ENCODE results near the gene PIK3C2G.

PIK3C2G gene

DNA sequence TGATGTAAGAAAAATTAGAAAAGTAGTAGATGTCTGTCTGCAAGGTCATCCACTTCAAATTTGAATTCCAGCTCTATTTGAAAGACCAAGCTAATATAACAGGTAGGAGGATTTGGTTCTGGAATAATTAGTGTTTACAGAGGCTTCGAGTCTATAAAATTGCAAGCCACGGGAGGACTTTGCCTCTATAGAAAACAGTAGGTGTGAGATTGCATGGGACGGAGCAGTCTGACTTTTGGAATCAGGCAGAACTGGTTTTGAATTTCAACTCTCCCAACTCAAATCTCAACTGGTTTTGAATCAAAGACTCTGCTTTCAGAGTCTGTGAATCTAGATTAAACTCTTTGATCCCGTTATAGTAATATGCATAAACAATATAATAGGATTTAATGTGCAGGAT lies 82.4 kb downstream of the PIK3C2G start:
- DNase-seq (ENCODE audit: low spot score), result no peak

DNA sequence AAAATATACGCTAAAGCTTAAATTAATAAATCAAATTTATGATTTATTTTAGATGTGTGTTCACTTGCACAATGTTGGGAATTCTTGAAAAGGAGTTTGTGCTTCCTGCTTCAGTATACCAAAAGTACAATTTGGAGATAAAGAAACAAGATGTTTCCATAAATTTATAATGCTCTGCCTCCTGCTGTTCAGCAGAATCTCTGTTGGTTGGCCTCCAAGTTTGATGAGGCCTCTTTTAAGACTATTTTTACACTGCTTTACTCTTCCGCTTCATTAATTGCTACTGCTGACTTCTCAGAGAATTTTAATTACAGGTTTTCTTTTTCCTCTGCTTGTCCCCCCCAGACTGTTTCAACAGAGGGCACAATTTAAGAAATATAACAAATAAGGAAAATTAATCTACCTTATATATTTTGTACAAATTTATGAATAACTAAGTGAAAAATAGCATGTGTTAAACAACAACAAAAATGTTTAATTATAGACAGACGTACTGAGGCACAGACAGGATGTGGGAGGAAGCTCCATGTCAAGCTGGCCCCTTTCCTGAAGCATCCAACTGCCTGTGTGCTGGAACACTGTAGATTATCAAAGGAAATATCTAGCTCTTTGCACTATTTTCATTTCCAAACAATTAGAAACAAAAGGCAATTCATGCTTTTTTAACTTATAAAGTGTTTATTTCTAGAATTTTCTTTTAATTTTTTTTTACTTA lies 83.9 kb downstream of the PIK3C2G start:
- no peak for DNase-seq (ENCODE audit: low spot score)

DNA sequence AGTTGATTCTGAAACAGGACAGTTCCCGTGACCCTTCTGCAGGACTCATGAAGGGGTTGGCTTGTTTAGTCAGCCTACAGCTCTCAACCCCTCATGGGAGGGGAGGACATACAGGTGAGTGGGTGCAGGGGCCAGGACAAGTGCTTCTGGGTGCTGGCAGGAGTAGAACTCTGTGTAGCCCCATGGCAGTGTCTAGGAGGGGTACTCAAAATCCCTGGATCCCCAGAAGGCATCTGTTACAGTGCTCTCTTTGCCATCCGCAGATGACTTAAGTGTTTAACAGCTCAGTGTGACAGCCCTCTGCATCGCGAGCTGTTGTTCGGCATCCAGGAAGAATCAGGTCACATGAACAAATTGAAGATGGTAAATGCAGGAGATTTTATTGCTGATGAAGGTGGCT lies 91.0 kb downstream of the PIK3C2G start:
- DNase-seq (ENCODE audit: low spot score), result no peak

DNA sequence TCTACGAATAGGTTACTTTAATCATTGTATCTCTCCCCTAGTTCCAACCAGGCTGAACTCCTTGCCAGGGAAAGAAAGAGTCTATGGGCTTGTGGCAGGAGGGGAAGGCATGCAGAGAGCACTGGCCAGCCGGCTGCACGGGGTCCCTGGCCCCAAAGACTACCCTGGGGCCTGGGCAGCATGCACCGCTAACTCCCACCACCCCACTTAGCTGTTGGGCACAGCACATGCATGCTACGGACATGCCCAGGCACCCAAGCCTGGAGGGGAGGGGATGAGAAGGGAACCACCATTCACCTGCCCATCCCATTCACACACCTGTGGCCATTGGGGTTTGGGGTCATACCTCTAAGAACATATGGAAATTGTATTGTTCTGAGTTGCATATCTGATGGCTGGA lies 94.1 kb downstream of the PIK3C2G start:
- no peak for DNase-seq (ENCODE audit: low spot score)

DNA sequence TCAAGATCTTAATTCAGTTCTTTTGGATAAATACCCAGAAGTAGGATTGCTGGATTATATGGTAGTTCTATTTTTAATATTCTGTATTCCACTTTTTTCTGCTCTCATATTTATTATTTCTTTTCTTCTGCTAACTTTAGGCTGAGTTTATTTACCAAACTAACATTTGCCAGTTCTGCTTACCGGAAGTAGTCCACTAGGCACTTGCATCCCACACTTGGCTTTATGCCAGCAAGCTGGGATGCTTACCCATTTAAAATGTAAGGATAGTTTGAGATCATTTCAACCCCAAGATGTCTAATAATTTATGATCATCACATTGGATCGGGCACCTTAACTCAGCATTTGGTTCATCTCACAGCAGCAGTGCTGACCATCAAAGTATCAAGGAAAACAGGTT lies 96.8 kb downstream of the PIK3C2G start:
- DNase-seq (ENCODE audit: low spot score), result no peak

DNA sequence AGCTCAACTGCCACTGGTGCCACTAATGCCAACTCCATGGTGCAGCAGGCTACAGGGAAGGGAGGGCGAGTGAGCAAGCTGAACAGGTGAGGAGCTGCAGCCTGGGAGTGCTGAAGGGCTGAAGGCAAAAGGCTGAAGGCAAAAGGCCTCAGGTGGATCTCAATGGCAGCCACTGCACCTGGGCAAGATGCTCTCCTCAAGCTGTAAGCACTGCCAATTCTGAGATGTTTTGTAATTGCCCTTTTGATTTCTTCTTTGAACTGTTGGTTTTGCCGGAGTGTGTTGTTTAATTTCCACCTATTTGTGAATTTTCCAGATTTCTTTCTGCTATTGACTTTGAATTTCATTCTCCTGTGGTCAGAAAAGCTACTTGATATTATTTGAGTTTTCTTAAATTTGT lies 97.6 kb downstream of the PIK3C2G start:
- DNase-seq (ENCODE audit: low spot score), result no peak

DNA sequence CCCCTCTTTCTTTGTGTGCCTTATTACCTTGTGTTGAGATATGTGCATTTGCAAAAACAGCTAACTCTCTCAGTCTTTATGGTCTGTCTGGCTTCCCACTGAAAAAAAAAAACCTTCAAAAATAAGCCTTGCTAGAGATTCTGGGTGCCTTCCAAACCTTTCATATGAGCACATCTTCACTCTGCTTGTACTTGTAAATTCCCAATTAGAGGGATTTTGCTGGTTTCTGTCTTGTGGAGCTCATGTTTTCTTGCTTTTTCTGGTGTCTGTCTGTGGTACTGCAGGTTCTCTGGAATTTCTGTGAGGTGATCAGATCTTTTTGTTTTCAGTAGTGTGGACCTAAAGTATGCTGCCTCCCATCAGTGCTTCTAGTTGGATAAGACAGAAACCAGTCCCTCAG lies 100.1 kb downstream of the PIK3C2G start:
- DNase-seq (ENCODE audit: low spot score), result no peak

DNA sequence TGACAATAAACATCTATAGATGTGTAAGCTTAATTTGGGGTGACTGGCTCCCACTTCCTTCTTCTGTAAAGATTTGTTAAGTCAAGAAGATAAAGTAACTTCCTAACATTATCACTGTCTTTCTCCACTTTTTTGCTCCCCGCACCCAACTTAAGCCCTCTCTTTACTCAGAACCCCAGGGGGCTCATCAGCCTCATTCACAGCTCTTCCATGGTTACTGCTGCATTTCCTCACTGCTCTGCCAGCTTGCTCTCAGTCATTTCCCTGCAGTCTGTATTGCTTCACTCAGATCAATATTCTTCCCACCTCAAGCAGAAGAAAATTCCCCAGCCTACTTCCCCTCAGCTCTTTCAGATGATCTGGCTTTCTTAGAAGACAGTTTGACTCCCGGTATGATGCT lies 102.0 kb downstream of the PIK3C2G start:
- no peak for DNase-seq (ENCODE audit: low spot score)

DNA sequence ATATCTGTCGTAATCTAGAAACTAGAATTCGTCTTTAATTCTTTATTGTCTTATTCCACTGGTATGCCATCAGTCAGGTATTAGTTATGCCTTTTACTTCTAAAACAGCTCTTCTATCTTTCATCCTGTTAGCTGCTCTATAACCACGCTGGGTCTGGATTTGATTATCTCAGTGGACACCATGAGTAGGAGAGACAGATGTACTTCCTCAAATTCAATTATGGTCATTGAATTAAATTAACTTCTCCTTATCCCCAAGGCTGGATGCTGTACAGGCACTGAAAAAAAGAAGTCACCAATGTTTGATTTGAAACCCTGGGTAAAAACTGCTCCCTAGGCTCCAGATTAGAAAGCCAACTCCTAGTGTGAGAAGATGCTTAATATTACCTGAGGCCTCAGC lies 107.3 kb downstream of the PIK3C2G start:
- DNase-seq (ENCODE audit: low spot score), result no peak

DNA sequence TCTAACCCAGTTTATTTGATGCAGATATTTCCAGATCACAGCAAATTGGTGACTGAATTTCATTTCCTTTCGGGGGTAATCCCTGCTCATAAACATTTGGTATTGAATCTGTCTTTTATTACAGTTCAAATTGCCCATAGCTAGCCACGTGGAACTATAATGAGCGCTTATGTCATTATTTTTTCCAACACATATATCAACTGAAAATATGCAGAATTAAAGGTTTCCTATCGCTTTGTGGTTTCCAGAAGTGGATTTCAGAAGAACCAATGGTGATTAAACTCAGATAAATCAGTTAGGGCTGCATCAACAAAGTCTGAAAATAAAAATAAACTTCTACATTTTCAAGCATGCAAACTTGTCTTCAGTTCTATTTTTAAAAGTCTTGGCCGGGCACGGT lies 111.9 kb downstream of the PIK3C2G start:
- no peak for DNase-seq (ENCODE audit: low spot score)

DNA sequence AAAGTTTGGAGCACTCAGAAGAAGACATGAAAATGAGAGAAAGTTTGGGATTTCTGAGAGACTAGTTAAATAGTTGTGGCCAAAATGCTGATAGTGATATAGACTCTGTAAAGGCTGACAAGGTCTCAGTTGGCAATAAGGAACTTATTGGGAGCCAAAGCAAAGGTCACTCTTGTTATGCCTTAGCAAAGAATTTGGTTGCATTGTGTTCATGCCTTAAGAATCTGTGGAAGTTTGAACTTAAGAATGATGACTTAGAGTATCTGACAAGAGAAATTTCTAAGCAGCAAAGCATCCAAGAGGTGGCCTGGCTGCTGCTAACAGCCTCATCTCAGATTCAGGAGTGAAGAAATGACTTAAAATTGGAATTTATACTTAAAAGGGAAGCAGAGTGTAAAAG lies 113.8 kb downstream of the PIK3C2G start:
- DNase-seq (ENCODE audit: low spot score), result no peak

DNA sequence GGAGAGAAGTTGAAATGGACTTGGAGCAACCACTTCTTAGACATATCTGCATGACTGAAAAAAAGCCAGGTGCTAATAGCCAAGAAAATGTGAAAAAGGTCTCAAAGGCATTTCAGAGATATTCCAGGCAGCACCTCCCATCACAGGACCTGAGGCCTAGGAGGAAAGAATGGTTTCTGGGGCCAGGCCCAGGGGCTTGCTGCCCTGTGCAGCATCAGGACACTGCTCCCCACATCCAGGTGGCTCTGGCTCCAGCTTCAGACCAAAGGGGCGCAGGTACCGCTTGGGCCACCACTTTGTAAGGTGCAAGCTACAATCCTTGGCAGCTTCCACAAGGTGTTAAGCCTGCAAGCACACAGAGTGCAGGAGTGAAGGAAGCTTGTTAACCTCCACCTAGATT lies 114.3 kb downstream of the PIK3C2G start:
- no peak for DNase-seq (ENCODE audit: low spot score)

DNA sequence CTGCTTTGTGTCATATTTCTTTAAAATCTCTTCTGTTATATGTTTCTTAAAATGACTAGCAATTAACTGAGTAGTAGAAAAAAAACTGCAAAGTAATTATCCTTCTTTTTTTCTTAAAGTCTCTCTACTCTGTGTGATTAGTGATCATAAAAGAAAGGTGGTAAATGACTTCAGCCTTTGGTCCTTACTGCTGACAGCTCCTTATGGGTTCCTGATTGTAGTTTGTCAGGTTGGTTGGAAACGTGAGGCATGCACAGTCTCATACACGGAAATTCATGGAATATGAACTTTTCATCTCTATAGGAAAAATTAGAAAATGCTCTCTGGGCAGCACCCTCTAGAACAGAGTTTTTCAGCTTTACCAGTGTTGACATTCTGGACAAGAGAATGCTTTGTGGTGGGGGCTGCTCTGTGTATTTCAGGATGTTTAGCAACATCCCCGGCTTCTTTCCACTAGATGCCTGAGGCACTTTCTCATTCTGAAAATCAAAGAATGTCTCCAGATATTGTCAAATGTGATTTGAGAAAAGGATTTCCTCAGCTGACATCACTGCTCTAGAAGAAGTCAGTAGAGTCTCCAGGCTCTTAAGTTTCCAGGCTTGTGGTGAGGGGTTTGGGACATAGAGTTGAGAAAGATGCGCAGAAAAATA lies 121.0 kb downstream of the PIK3C2G start:
- DNase-seq (ENCODE audit: low spot score), result no peak

DNA sequence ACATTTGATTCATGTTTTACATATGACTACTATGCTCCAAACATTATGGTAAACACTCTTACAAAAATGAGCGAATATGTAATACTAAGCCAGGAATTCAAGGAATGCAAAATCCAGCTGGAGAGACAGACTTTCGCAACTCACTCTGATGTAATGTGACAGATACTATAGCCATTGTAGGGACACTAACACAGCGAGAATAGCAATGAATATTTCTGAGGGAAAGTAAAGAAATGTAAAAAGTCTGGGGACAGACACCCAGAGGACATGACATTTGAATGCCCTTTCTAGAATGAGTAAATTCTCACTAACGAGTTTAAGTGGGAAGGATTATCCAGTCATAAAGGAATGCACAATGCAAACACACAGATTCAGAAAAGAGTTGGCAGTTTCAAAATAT lies 121.9 kb downstream of the PIK3C2G start:
- no peak for DNase-seq (ENCODE audit: low spot score)

DNA sequence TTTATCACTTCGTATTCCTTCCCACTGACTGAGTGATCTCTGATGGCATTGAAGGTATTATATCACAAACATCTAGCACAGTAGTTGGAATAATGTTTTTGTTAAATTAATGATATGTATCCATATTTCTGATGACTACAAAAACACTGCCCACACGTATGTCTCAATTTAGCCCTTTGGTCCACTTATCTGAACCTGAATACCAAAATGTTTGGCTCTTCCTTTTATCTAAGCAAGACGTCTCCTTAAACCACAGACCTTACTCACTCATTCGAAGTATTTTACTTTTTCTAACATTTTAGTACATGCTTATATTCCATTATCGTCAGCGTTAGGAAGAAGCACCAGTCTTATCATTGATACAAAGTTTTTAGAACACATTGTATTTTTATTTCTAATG lies 126.4 kb downstream of the PIK3C2G start:
- no peak for DNase-seq (ENCODE audit: low spot score)

DNA sequence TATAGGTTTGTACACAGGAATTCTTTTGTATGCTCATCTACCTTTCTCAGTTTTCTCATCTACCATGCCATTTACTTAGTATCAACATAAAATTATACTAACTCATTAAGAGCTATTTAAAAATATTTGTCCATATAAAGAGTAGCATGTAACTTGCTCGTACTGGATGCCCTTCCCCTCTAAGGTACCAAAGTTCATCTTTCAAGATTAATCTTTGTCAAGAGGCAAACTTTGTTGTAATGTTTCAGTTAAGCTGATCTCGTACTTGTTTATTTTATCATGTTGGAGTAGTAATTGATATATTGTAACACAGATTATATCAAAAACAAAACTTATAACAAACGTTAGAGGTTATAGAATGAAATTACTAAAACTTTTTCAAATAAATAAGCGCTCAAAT lies 128.5 kb downstream of the PIK3C2G start:
- DNase-seq (ENCODE audit: low spot score), result no peak

DNA sequence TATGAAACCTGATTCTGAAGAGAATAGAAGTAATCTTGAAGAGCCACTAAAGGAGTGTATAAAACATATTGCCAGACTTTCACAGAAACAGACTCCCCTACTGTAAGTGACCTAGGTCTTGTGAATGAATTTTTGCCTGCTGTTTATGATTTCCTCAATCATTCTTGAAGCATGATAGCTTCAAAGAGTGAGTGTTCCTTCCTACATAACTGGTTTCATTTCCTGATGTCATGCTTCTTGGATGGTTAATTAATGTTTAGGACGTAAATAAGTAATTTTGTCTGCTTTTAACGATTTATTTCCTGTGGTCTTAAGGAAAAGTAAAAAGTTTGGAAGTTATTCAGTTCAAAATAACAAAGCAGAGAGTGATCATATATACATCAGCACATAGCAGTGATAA lies 129.8 kb downstream of the PIK3C2G start:
- no peak for DNase-seq (ENCODE audit: low spot score)

DNA sequence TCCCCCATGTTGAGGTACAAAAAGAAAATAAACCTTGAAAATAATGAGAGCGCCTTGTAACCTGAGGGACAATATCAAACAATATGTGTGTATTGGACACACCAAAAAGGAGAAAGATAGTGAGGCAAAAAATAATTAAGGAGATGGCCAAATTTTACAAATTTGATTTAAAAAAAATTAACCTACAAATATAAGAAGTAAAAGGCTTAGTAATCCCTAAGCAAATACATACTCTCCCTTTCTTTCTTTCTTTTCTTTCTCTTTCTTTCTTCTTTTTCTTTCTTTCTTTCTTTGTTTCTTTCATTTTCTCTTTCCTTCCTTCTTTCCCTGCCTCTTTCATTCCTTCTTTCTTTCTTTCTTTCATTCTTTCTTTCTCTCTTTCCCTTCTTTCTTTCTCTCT lies 133.4 kb downstream of the PIK3C2G start:
- DNase-seq (ENCODE audit: low spot score), result no peak

DNA sequence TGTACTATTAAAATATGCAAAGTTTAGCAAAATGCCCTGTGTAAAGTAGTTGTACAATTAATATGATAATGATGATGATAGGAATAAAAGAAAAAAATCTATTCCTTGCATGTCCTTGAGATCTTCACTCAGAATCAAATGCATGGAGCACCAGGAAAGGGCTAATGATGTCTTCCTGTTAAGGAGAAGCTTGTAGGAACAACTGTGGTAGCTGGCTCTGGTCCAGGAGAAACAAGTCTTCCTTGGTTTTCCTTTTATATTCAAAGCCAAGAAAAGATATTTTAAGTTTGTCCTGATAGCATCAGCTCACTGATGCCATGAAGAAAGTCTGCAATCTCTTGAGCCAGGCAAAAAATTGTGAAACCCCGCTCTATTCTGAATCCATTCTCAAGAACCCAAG lies 138.9 kb downstream of the PIK3C2G start:
- DNase-seq (ENCODE audit: low spot score), result no peak

DNA sequence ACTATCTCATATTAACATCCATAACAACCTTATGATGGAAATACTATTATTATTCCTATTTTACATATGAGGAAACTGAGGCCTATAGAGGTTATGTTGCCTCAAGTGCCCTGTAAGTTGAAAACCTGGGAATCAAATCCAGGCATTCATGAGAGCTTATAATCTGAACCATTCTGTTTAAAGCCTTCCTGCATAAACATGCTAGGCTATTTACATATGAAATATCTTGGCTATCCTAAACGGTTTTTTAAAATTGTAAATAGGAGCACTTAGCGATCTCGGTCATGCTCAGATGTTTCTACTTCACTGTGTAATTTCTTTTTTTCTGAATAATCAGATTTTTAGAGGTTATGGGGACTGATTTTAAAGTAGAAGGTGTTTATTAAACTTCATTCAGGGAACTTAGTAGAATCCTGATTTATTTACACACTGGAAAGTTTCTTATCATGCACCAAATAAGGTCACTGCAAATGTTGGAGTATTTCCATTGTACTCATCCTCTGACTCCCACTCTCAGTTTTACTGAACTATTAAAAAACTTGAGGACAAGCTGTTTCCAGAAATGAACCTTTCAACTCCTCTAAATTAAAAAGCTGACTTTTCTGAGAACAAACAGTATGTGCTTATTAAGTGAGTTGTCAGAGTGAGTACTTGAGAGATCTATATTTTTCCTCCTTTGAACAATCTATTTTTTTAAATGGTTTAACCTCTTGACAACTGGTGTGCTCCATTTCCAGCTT lies 141.7 kb downstream of the PIK3C2G start:
- no peak for DNase-seq (ENCODE audit: low spot score)

DNA sequence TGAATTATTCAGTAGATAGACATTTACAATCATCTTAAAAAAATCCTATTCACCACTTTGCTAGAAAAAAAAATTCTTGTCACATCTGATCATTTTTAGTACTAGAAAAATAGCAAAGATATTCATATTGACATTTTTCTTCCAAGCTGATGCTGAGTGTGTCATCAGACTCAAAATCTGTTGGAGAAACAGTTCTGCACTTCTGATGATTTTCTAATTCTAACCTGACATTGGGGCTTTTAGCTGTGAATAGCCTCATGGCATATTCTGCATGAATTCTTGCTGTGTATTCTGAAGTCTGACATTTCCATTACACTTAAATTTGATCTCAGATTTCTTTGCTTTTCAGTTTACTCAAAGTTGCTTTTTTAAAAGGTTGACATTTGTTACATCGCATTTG lies 150.1 kb downstream of the PIK3C2G start:
- DNase-seq (ENCODE audit: low spot score), result no peak

DNA sequence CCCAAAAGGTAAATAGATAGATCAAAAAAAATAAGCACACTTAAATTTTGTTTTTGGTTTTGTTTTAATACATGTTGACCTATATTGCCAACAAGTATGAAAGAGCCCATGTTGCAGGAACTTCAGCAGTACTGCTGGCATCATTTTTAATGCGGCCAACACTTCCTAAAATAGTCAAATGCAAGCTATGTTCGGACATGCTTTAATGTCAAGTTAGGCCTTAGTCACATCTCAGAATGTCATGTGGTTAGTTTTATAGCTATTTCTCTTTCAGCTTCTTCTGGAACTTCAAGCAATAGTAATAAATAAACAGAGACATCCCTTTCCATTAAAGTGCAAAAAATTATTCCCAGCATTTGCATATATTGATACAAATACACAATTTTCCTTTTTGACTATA lies 153.4 kb downstream of the PIK3C2G start:
- DNase-seq (ENCODE audit: low spot score), result no peak

DNA sequence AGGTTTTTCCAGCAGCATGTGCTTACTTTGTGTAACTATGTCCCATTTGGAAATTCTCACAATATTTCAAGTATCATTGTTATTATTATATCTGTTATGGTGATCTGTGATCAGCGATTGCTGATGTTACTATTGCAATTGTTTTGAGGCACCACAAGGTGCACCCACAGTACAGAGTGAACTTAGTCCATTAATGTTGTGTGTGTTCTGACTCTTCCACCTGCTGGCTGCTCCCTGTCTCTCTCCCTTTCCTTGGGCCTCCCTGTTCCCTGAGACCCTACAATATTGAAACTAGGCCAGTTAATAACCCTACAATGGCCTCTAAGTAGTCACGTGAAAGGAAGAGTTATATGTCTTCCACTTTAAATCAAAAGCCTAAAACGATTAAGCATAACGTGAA lies 153.9 kb downstream of the PIK3C2G start:
- DNase-seq (ENCODE audit: low spot score), result no peak

DNA sequence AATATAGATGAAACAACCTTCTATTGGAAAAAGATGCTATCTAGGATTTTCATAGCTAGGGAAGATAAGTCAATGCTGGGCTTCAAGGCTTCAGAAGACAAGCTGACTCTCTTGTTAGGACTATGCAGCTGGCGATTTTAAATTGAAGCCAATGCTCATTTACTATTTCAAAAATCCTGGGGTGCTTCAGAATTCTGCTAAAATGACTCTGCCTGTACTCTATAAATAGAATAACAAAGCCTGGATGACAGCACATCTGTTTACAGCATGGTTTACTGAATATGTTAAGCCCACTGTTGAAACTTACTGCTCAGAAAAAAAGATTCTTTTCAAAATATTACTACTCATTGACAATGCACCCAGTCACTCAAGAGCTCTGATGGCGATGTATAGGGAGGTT lies 155.1 kb downstream of the PIK3C2G start:
- DNase-seq (ENCODE audit: low spot score), result no peak
